ENCODE data around the gene ZNF189.

The ZNF189 gene

DNA sequence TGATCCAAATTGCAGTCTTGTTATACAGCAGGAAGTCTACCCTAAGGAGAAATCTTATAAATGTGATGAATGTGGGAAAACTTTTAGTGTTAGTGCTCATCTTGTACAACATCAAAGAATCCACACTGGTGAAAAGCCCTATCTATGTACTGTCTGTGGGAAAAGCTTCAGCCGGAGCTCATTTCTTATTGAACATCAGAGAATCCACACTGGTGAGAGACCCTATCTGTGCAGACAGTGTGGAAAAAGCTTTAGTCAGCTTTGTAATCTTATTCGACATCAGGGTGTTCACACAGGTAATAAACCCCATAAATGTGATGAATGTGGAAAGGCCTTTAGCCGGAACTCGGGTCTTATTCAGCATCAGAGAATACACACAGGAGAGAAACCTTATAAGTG is 10.4 kb downstream of the ZNF189 start:
- DNase-seq (ENCODE audit: low read depth in 1 of 2, low spot score in 1 of 2), result no peak
- Histone ChIP-seq H3K27ac (replicated peaks) (no peak overlapping the region), H3K27me3 (ENCODE audit: insufficient read depth, poor library complexity, severe bottlenecking) (no peaks in the 10 kb centered on the region), H3K4me3 (replicated peaks; ENCODE audit: insufficient read depth, low read length) (no peak overlapping the region)
- TF ChIP-seq, protein P1, sequence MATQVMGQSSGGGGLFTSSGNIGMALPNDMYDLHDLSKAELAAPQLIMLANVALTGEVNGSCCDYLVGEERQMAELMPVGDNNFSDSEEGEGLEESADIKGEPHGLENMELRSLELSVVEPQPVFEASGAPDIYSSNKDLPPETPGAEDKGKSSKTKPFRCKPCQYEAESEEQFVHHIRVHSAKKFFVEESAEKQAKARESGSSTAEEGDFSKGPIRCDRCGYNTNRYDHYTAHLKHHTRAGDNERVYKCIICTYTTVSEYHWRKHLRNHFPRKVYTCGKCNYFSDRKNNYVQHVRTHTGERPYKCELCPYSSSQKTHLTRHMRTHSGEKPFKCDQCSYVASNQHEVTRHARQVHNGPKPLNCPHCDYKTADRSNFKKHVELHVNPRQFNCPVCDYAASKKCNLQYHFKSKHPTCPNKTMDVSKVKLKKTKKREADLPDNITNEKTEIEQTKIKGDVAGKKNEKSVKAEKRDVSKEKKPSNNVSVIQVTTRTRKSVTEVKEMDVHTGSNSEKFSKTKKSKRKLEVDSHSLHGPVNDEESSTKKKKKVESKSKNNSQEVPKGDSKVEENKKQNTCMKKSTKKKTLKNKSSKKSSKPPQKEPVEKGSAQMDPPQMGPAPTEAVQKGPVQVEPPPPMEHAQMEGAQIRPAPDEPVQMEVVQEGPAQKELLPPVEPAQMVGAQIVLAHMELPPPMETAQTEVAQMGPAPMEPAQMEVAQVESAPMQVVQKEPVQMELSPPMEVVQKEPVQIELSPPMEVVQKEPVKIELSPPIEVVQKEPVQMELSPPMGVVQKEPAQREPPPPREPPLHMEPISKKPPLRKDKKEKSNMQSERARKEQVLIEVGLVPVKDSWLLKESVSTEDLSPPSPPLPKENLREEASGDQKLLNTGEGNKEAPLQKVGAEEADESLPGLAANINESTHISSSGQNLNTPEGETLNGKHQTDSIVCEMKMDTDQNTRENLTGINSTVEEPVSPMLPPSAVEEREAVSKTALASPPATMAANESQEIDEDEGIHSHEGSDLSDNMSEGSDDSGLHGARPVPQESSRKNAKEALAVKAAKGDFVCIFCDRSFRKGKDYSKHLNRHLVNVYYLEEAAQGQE (IDR thresholded peaks at IDR 0.05; ENCODE audit: insufficient replicate concordance, low read depth), result no peak
- TF ChIP-seq SPI1 (IDR thresholded peaks at IDR 0.05; ENCODE audit: borderline replicate concordance, low read depth) (no peak), POLR2AphosphoS5 (IDR thresholded peaks at IDR 0.05; ENCODE audit: low read depth) (no peak), GABPA (IDR thresholded peaks at IDR 0.05; ENCODE audit: low read depth) (no peak)
- TF ChIP-seq, protein P2, sequence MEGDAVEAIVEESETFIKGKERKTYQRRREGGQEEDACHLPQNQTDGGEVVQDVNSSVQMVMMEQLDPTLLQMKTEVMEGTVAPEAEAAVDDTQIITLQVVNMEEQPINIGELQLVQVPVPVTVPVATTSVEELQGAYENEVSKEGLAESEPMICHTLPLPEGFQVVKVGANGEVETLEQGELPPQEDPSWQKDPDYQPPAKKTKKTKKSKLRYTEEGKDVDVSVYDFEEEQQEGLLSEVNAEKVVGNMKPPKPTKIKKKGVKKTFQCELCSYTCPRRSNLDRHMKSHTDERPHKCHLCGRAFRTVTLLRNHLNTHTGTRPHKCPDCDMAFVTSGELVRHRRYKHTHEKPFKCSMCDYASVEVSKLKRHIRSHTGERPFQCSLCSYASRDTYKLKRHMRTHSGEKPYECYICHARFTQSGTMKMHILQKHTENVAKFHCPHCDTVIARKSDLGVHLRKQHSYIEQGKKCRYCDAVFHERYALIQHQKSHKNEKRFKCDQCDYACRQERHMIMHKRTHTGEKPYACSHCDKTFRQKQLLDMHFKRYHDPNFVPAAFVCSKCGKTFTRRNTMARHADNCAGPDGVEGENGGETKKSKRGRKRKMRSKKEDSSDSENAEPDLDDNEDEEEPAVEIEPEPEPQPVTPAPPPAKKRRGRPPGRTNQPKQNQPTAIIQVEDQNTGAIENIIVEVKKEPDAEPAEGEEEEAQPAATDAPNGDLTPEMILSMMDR (IDR thresholded peaks at IDR 0.05; ENCODE audit: insufficient read depth, low read length), result no peak

- TF ChIP-seq POLR2AphosphoS5 (IDR thresholded peaks at IDR 0.05; ENCODE audit: low read depth), result no peak
- TF ChIP-seq, protein P1 (IDR thresholded peaks at IDR 0.05; ENCODE audit: insufficient replicate concordance, low read depth), result no peak
- no peak for TF ChIP-seq SPI1 (IDR thresholded peaks at IDR 0.05; ENCODE audit: borderline replicate concordance, low read depth)
- TF ChIP-seq GABPA (IDR thresholded peaks at IDR 0.05; ENCODE audit: low read depth), result no peak
- TF ChIP-seq, protein P2 (IDR thresholded peaks at IDR 0.05; ENCODE audit: insufficient read depth, low read length), result no peak
These were observed 16.2 kb downstream of the ZNF189 start for GRCh38 chr9:101414839-101415238.

DNA sequence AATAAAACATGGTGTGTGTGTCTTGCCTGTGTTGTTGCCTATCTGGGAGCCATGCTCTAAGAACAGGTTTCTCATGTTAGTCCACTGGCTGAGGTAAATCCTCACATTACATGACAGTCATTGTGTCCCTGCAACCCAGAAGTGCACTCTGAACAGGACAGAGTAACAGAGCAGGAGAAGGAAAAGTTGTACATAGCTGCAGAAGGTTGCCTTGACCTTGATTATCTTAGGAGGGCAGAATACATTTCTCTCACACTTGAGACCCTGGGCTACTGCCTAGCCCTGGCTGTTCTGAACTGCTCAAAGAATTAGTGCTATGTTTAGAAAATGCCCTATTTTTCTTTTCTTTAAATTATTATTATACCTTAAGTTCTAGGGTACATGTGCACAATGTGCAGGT is 16.9 kb downstream of the ZNF189 start:
- Histone ChIP-seq H3K27me3 (ENCODE audit: insufficient read depth, poor library complexity, severe bottlenecking) (no peaks in the 10 kb centered on the region), H3K27ac (replicated peaks) (no peak overlapping the region), H3K4me3 (replicated peaks; ENCODE audit: insufficient read depth, low read length) (no peak overlapping the region)
- TF ChIP-seq GABPA (IDR thresholded peaks at IDR 0.05; ENCODE audit: low read depth) (no peak), POLR2AphosphoS5 (IDR thresholded peaks at IDR 0.05; ENCODE audit: low read depth) (no peak), SPI1 (IDR thresholded peaks at IDR 0.05; ENCODE audit: borderline replicate concordance, low read depth) (no peak)
- TF ChIP-seq, protein P1 (IDR thresholded peaks at IDR 0.05; ENCODE audit: insufficient replicate concordance, low read depth), result no peak
- TF ChIP-seq, protein P2 (IDR thresholded peaks at IDR 0.05; ENCODE audit: insufficient read depth, low read length), result no peak
- DNase-seq (ENCODE audit: low read depth in 1 of 2, low spot score in 1 of 2), result no peak

More at GRCh38 chr9:101414839-101415238, 16.2 kb downstream of the ZNF189 start:
- Histone ChIP-seq H3K27ac (replicated peaks) (no peak overlapping the region), H3K4me3 (replicated peaks; ENCODE audit: insufficient read depth, low read length) (no peak overlapping the region), H3K27me3 (ENCODE audit: insufficient read depth, poor library complexity, severe bottlenecking) (no peaks in the 10 kb centered on the region)
- DNase-seq (ENCODE audit: low read depth in 1 of 2, low spot score in 1 of 2), result no peak
